Mesenchymal stem cell (in vitro differentiated cells and primary cell): ENCODE measurements around the gene BYSL.

ENCODE experiments used
- DNase-seq: peaks from one replicate; pipeline ENCODE4 v3.0.0-alpha.2; 2013
- H2AFZ ChIP-seq: one replicate; pipeline ENCODE4 v1.6.1; 2013; ENCODE audit warnings: low read depth, mild to moderate bottlenecking, control low read depth, inconsistent platforms, low read length, moderate library complexity
- H2AK5ac ChIP-seq: 2 replicates; pipeline ENCODE4 v1.6.1; 2013; ENCODE audit warnings: low read length, moderate library complexity, mild to moderate bottlenecking, inconsistent platforms; ENCODE audit not compliant: severe bottlenecking
- H2BK120ac ChIP-seq: one replicate; pipeline ENCODE4 v1.6.1; 2013; ENCODE audit warnings: low read depth, mild to moderate bottlenecking, inconsistent platforms, low read length, moderate library complexity
- H2BK12ac ChIP-seq, 2 experiments: one replicate each; pipeline ENCODE4 v1.6.1; 2013; ENCODE audit warnings: inconsistent platforms in 2 of 2, low read length in 2 of 2, mild to moderate bottlenecking in 2 of 2, moderate library complexity in 2 of 2, control low read depth in 1 of 2
- H2BK15ac ChIP-seq: one replicate; pipeline ENCODE4 v1.6.1; 2013; ENCODE audit warnings: mild to moderate bottlenecking, low read depth, inconsistent platforms; ENCODE audit not compliant: poor library complexity, severe bottlenecking
- H2BK5ac ChIP-seq: 2 replicates; pipeline ENCODE4 v1.6.1; 2013; ENCODE audit warnings: low read depth, mild to moderate bottlenecking, low read length, control low read depth, inconsistent platforms; ENCODE audit not compliant: poor library complexity, severe bottlenecking
- H3K14ac ChIP-seq, 2 experiments: one replicate each; pipeline ENCODE4 v1.6.1; 2013; ENCODE audit warnings: inconsistent platforms in 2 of 2, low read length in 2 of 2, control low read depth in 1 of 2, mild to moderate bottlenecking in 1 of 2, moderate library complexity in 1 of 2
- H3K18ac ChIP-seq, 2 experiments: one replicate each; pipeline ENCODE4 v1.6.1; 2013; ENCODE audit warnings: inconsistent platforms in 2 of 2, low read length in 2 of 2, control low read depth in 1 of 2, low read depth in 1 of 2, mild to moderate bottlenecking in 1 of 2
- H3K23ac ChIP-seq, 2 experiments: one replicate each; pipeline ENCODE4 v1.6.1; 2013; ENCODE audit warnings: inconsistent platforms in 2 of 2, low read length in 2 of 2, mild to moderate bottlenecking in 2 of 2, moderate library complexity in 2 of 2, control low read depth in 1 of 2
- H3K27ac ChIP-seq: 2 replicates; pipeline ENCODE4 v1.5.1; 2013; ENCODE audit warnings: mild to moderate bottlenecking, moderate library complexity, low read length, control low read depth, inconsistent platforms; ENCODE audit not compliant: poor library complexity, severe bottlenecking
- H3K27me3 ChIP-seq, 2 experiments: 2 replicates each; pipeline versions ENCODE4 v1.6.1 to v1.7.0; 2013; ENCODE audit warnings: low read length in 2 of 2, mild to moderate bottlenecking in 2 of 2, moderate library complexity in 2 of 2, control low read depth in 1 of 2, inconsistent platforms in 1 of 2; ENCODE audit not compliant: control insufficient read depth in 1 of 2, insufficient read depth in 1 of 2
- H3K36me3 ChIP-seq, 2 experiments: 2 replicates each; pipeline versions ENCODE4 v1.6.1 to v1.7.0; 2013; ENCODE audit warnings: low read length in 2 of 2, control low read depth in 1 of 2, inconsistent platforms in 1 of 2, low read depth in 1 of 2, mild to moderate bottlenecking in 1 of 2; ENCODE audit not compliant: insufficient read depth in 2 of 2, control insufficient read depth in 1 of 2
- H3K4ac ChIP-seq, 2 experiments: one replicate each; pipeline ENCODE4 v1.6.1; 2013; ENCODE audit warnings: inconsistent platforms in 2 of 2, low read length in 2 of 2, mild to moderate bottlenecking in 2 of 2, moderate library complexity in 2 of 2, control low read depth in 1 of 2, low read depth in 1 of 2
- H3K4me1 ChIP-seq: 2 replicates; pipeline ENCODE4 v1.6.1; 2013; ENCODE audit warnings: low read depth, low read length, control low read depth; ENCODE audit not compliant: control insufficient read depth, insufficient read depth
- H3K4me2 ChIP-seq: 2 replicates; pipeline ENCODE4 v1.6.1; 2013; ENCODE audit warnings: low read length, mild to moderate bottlenecking, inconsistent platforms; ENCODE audit not compliant: poor library complexity, severe bottlenecking
- H3K4me3 ChIP-seq, 2 experiments: 2 replicates each; pipeline versions ENCODE4 v1.5.1 to v1.7.0; 2013; ENCODE audit warnings: low read length in 2 of 2, mild to moderate bottlenecking in 2 of 2, control low read depth in 1 of 2, low read depth in 1 of 2; ENCODE audit not compliant: insufficient read depth in 1 of 2
- H3K79me1 ChIP-seq: replicated peaks from 2 replicates; pipeline ENCODE4 v1.6.1; 2013; ENCODE audit warnings: mild to moderate bottlenecking, control low read depth, low read length, inconsistent platforms; ENCODE audit not compliant: poor library complexity, severe bottlenecking
- H3K9ac ChIP-seq: 2 replicates; pipeline ENCODE4 v1.7.0; 2013; ENCODE audit warnings: mild to moderate bottlenecking, low read length, moderate library complexity
- H3K9me3 ChIP-seq: 2 replicates; pipeline ENCODE4 v1.7.0; 2013; ENCODE audit warnings: mild to moderate bottlenecking, low read length; ENCODE audit not compliant: control insufficient read depth
- H4K8ac ChIP-seq: one replicate; pipeline ENCODE4 v1.6.1; 2013; ENCODE audit warnings: inconsistent platforms, mild to moderate bottlenecking, low read length, moderate library complexity
- H4K91ac ChIP-seq: one replicate; pipeline ENCODE4 v1.6.1; 2013; ENCODE audit warnings: mild to moderate bottlenecking, low read length, inconsistent platforms
- WGBS: methylation state at CpG from one replicate; pipeline ENCODE4 v1.1.7; 2013; ENCODE audit warnings: mixed read lengths; 5-methylcytosine and 5-hydroxymethylcytosine counted together

The BYSL gene

DNA sequence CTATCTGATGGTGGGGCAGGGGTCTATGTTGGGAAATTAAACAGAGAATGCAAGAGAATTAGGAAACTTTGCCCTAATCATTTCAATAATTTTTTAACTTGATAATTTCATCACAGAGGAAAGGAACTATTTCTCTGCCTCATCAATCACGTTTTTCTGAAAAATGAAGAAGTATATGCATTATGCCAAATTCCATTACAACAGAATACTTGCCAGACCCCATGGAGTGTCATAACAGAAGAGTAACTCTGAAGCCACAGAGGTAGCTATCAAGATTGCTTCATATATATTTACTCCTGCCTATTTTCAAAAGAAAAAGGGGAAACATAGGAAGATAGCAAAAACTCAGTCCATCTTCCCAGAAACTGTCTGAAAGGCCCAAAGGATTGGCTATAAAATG, 20.4 kb upstream of the BYSL start:
- no peak overlapping the region for H3K18ac ChIP-seq
- H3K4me1 ChIP-seq = no peaks in the 10 kb centered on the region
- H3K4me3 ChIP-seq = no peak overlapping the region
- no peak overlapping the region for H3K4ac ChIP-seq
- WGBS = 93% methylated on average over 1 of the region's 1 CpG
- peaks cover 10% of the 10 kb centered on the region for H3K79me1 ChIP-seq
- H4K91ac ChIP-seq = no peak overlapping the region
- H2BK5ac ChIP-seq = no peak overlapping the region
- H4K8ac ChIP-seq = no peak overlapping the region
- no peak overlapping the region for H3K14ac ChIP-seq
- no peak overlapping the region for H2BK15ac ChIP-seq
- no peak overlapping the region for H3K9ac ChIP-seq
- H2BK12ac ChIP-seq = no peak overlapping the region
- H2AK5ac ChIP-seq = no peak overlapping the region
- no peak overlapping the region for H3K4me2 ChIP-seq
- peaks cover 13 to 21% of the 10 kb centered on the region in 2 experiments for H3K36me3 ChIP-seq
- no peak for DNase-seq
- no peak overlapping the region for H2AFZ ChIP-seq
- H3K23ac ChIP-seq = no peak overlapping the region
- H3K27me3 ChIP-seq = no peaks in the 10 kb centered on the region
- H2BK120ac ChIP-seq = no peak overlapping the region
- H3K9me3 ChIP-seq = no peaks in the 10 kb centered on the region
- H3K27ac ChIP-seq = no peak overlapping the region

GRCh38 chr6:41901882-41902519, 19.3 kb upstream of the BYSL start:
- H4K91ac ChIP-seq = no peak overlapping the region
- WGBS = 96% methylated on average over 1 of the region's 1 CpG
- H3K79me1 ChIP-seq = peaks cover 13% of the 10 kb centered on the region
- no peaks in the 10 kb centered on the region for H3K4me1 ChIP-seq
- H3K23ac ChIP-seq = no peak overlapping the region
- H2BK12ac ChIP-seq = no peak overlapping the region
- no peak overlapping the region for H2BK15ac ChIP-seq
- no peak overlapping the region for H3K14ac ChIP-seq
- no peak overlapping the region for H3K27ac ChIP-seq
- no peak overlapping the region for H2BK120ac ChIP-seq
- no peak overlapping the region for H2BK5ac ChIP-seq
- H3K4me3 ChIP-seq = no peak overlapping the region
- DNase-seq = peak; percentile 18
- no peaks in the 10 kb centered on the region for H3K27me3 ChIP-seq
- no peak overlapping the region for H2AFZ ChIP-seq
- H3K9ac ChIP-seq = no peak overlapping the region
- H3K4me2 ChIP-seq = no peak overlapping the region
- no peaks in the 10 kb centered on the region for H3K9me3 ChIP-seq
- H2AK5ac ChIP-seq = no peak overlapping the region
- H3K18ac ChIP-seq = no peak overlapping the region
- H3K36me3 ChIP-seq = peaks cover 19 to 33% of the 10 kb centered on the region in 2 experiments
- H3K4ac ChIP-seq = no peak overlapping the region
- H4K8ac ChIP-seq = no peak overlapping the region

DNA sequence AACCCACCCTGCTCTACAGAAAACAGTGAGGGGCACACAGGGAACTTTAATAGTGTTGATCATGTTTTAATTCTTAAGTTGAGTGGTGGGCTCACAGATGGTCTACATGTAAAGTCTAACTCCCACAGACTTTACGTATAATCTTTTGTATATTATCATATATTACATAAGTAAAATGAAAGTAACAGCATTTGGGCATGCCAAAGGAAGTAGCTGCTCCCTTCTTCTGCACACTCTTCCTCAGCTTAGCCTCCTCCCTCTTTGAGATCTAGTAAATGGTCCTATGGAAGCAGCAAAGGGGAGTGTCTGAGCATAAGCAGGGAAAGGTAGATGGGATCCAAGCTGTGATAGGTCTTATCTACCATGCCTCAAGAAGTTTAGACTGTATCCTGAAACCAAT, 11.6 kb upstream of the BYSL start:
- Histone ChIP-seq H2BK12ac (no peak overlapping the region), H3K27ac (no peak overlapping the region), H3K14ac (no peak overlapping the region), H3K9me3 (no peaks in the 10 kb centered on the region), H3K27me3 (no peaks in the 10 kb centered on the region), H2AFZ (no peak overlapping the region), H3K18ac (no peak overlapping the region), H4K8ac (no peak overlapping the region), H3K4me3 (no peak overlapping the region), H2BK5ac (no peak overlapping the region), H3K23ac (no peak overlapping the region), H3K4me1 (no peaks in the 10 kb centered on the region), H2AK5ac (no peak overlapping the region), H3K4ac (no peak overlapping the region), H3K79me1 (peaks cover 41% of the 10 kb centered on the region), H2BK120ac (no peak overlapping the region), H3K36me3 (peaks cover 33 to 84% of the 10 kb centered on the region in 2 experiments), H4K91ac (no peak overlapping the region), H3K4me2 (no peak overlapping the region), H2BK15ac (no peak overlapping the region), H3K9ac (no peak overlapping the region)
- no CpG with 5 or more reads among the region's 1 CpG for WGBS
- DNase-seq = no peak

DNA sequence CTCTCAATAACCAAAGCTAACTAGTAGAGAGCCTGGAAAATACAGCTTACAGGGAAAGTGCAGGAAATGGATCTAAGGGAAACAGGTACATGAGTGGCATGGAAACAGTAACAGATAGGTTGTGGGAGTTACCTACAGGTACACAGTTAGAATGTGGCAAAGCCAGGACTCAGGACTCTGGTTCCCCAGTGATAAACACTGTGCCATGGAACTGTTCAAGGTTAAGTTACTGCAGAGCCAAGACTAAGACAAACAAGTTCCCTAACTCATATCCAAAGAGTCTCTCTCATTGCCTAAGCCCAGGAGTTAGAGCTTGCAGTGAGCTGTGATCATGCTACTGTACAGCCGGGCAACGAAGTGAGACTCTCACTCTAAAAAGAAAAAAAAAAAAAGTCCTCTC, 7.0 kb upstream of the BYSL start:
- no peak for DNase-seq
- no peak overlapping the region for H3K18ac ChIP-seq
- no peak overlapping the region for H2AK5ac ChIP-seq
- H3K9me3 ChIP-seq = no peaks in the 10 kb centered on the region
- H3K27me3 ChIP-seq = no peaks in the 10 kb centered on the region
- H2BK5ac ChIP-seq = no peak overlapping the region
- H3K14ac ChIP-seq = no peak overlapping the region
- H3K79me1 ChIP-seq = peaks cover 32% of the 10 kb centered on the region
- H3K4me3 ChIP-seq = no peak overlapping the region
- no peak overlapping the region for H3K9ac ChIP-seq
- H3K4me2 ChIP-seq = no peak overlapping the region
- peak overlapping the region; percentile 28 for H3K27ac ChIP-seq
- H3K4me1 ChIP-seq = peaks cover 10% of the 10 kb centered on the region
- H3K23ac ChIP-seq = no peak overlapping the region
- 100% methylated on average over 2 of the region's 2 CpGs for WGBS
- no peak overlapping the region for H2AFZ ChIP-seq
- peaks cover 19 to 57% of the 10 kb centered on the region in 2 experiments for H3K36me3 ChIP-seq
- H2BK15ac ChIP-seq = no peak overlapping the region
- H4K91ac ChIP-seq = no peak overlapping the region
- H2BK120ac ChIP-seq = no peak overlapping the region
- no peak overlapping the region for H2BK12ac ChIP-seq
- no peak overlapping the region for H3K4ac ChIP-seq
- H4K8ac ChIP-seq = no peak overlapping the region
